ENCODE data around the gene PCYOX1L. TPM values are rescaled to one million over a fixed set of nuclear protein-coding genes. Genes with fewer than 3 reads are reported as not detected.

Gene PCYOX1L
- 13.1 and 17.1 TPM in 2 replicates for total RNA-seq (2014; rRNA removed; shearing (Covaris generic))

DNA sequence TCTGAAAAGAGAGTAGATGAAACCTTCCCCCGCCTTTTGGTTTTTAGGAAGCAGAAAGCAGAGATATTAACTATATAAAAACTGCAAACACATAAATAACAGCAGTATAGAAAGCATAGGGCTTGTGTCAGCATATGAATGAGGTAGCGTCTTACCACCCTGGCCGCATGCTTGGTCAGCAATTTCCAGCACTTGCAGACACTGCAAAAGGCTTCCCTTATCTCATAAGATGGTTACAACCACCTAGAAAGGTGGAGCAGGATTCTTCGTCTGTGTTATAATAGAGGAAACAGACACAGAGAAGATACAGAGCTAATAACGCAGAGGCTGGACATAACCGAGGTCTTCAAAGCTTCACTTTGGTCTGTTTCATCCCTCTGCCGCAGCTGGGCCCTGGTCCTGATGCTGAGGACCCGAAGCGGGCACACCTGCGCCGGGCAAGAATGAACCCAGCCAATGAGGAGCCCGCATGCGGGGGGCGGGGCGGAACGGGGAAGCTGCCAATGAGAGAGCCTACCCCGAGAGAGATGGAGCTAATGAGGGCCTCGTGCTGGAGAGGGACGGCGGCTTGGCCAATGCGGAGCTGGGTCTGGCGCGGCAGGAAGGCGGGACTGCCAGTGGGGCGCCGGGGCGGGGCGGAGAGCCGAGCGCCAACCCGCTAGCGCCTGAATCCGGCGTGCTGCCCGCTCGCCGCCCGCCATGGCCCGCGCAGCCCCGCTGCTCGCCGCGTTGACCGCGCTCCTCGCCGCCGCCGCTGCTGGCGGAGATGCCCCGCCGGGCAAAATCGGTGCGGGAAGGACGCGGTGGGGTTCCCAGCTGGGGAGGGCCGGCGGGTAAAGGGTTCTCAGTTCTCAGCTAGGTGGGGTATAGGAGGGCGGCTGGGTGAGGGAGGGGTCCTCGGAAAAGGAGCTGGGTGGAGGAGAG, at the start of gene PCYOX1L:
PCYOX1L (plus strand) TSS at position 677 of the 924 bp plus-strand sequence; CDS start at position 700, 23 bp downstream.
- DNase-seq (ENCODE audit: low read depth), result peak; percentile 99

- DNase-seq (ENCODE audit: low read depth), result no peak
These were observed 48.5 kb upstream of the PCYOX1L start for GRCh38 chr5:149309354-149309753.

DNA sequence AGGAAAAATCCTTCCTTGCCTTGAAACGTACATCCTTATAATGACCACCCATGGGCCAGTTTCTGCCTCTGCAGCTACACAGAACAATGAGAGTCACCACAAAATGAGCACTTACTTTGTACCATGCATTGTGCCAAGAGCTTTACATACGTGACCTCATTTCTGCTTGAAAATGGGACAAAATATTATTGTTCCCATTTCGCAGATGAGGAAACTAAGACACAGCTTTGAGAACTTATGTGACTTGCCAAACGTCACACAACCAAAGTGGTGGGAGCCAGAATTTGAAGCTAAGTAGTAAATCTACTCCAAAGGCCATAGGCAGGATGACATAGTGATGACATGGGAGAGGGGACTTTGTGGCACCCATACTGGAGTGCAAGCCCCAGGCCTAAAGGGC, 47.4 kb upstream of the PCYOX1L start:
- DNase-seq (ENCODE audit: low read depth), result no peak

DNA sequence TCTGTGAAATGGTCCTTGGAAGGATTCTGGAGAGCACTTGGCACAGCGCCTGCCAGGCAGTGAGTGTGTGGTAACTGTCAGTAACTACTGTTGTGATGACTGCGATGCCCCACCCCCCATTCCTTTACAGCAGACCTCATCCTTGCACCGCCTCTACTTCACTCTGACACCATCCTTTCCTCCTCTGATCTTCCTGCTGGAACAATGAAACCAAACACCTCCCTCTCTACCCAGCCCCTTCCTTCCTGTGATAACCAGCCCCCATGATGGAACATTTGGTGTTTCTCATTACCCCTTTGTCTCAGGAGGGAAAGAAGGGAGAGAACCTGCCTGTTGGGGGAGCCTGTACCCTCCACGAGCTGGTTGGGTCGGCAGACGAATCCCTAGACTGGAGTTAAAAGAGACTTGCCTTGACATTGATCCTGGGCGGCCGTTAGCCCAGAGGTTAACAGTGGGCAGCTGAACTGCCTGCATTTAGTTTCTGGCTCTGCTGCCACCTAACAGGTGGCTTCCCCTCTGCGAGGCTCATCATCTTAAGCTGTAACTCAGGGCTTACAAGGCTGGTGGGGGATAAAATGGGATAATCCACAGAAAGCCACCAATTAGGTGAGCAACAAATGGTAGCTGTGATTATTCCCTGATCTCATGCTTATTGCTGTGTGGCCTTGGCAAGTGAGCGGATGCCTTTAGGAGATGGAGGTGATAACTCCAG, 46.7 kb upstream of the PCYOX1L start:
- DNase-seq (ENCODE audit: low read depth), result peak; percentile 60

GRCh38 chr5:149313151-149313841, 44.5 kb upstream of the PCYOX1L start:
- DNase-seq (ENCODE audit: low read depth), result no peak

- DNase-seq (ENCODE audit: low read depth), result no peak
These were observed 43.2 kb upstream of the PCYOX1L start for GRCh38 chr5:149314571-149315111.

- DNase-seq (ENCODE audit: low read depth), result no peak
These were observed 42.1 kb upstream of the PCYOX1L start for GRCh38 chr5:149315753-149316152.

DNA sequence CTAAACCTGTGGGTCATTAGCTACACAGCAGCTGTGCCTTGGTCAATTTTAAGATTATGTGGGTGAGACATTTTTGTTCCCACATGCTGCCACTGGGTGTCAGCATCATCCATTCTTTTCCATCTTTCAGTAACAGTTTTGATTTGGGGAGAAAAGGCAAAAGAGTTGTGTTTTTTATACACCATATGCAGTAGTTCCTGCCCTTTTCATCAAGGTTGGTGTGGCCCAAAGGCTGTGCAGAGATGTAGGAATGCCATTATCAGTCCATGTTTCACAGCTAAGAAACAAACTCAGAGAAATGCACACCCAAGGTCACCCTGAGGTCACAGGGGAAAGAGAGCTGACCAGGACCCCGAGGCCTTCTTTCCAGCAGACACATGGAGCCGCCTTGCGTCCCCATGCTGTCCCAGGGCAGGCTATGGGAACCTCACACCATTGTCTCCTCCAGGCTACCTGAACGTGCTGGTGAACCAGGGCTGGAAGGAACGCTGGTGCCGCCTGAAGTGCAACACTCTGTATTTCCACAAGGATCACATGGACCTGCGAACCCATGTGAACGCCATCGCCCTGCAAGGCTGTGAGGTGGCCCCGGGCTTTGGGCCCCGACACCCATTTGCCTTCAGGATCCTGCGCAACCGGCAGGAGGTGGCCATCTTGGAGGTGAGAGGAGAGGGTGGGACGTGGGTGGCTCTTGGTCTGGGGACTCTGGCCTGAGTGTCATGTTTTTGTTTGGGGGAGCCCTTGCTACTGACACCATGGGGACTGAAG, 40.4 kb upstream of the PCYOX1L start:
- DNase-seq (ENCODE audit: low read depth), result peak; percentile 41

GRCh38 chr5:149319174-149319573, 38.7 kb upstream of the PCYOX1L start:
- no peak for DNase-seq (ENCODE audit: low read depth)

DNA sequence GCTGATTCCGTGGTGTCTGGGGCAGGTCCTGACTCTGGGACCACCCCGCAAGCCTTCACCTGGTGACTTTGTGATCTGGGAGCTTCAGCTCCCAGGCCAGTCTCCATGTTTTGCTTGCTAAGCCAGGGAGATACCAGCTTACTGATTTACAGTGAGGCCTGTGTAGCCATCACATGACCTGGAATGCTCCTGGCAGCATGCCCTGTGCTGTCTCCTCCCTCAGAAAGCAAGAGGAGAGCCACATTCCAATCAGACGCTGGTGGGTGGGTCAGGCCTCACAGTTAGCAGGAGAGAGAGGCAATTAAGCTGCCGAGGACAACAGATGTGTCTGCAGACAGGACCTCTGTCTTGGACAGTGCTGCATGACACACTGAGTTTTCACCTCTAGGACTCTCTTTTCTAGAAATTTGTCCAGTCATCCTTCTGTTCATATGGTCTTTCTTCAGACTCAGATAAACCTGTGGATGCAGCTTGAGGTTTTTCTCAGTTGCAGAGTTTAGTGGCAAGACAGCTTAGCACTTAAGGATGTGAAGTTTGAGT, 37.0 kb upstream of the PCYOX1L start:
- peak; percentile 83 for DNase-seq (ENCODE audit: low read depth)

DNA sequence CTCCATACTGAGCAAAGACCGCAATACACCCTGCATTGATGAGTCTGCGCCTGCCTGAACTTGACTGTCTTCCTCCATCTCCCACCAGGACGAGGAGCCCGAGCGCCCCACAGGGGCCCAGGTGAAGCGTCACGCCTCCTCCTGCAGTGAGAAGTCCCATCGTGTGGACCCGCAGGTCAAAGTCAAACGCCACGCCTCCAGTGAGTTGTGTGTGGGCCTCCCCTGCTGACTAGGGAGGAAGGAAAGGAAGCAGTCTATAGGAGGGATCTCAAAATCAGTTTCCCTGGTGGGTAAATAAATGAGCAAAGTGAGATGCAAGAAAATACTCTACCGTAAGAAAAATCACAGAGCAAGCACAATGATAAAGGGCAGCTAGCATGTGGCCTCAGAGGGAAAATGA, 35.3 kb upstream of the PCYOX1L start:
- DNase-seq (ENCODE audit: low read depth), result no peak

- DNase-seq (ENCODE audit: low read depth), result no peak
These were observed 34.6 kb upstream of the PCYOX1L start for GRCh38 chr5:149323210-149323609.

GRCh38 chr5:149323621-149324205, 34.1 kb upstream of the PCYOX1L start:
- no peak for DNase-seq (ENCODE audit: low read depth)

- no peak for DNase-seq (ENCODE audit: low read depth)
These were observed 33.2 kb upstream of the PCYOX1L start for GRCh38 chr5:149324641-149325040.

DNA sequence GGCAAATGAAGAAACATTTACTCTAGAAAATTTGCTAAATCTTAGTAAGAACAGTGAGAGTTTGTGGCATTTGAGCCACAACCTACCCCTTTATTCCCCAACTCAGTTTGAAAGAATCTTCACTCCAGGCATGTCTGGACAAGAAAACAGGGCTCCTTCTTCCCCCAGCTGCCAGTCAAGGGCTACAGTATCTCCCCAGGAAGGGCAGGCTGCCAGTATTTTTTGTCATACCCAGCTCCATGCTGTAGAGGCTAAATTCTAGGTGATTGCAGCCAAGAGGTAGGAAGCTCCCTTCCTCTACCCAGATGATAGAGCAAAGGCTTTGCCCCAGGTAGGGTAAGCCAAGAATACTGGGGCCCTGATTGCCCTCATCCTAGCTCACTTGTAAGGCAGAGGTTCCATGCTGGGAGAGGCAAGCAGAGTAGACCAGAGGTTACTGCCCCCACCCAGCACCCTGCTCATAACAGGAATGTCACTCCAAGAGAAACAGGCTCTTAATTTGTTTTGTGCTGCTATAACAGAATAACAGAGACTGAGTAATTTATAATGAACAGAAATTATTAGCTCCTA, 32.6 kb upstream of the PCYOX1L start:
- DNase-seq (ENCODE audit: low read depth), result no peak

GRCh38 chr5:149325894-149326293, 32.0 kb upstream of the PCYOX1L start:
- DNase-seq (ENCODE audit: low read depth), result no peak

- no peak for DNase-seq (ENCODE audit: low read depth)
These were observed 31.2 kb upstream of the PCYOX1L start for GRCh38 chr5:149326611-149327010.

DNA sequence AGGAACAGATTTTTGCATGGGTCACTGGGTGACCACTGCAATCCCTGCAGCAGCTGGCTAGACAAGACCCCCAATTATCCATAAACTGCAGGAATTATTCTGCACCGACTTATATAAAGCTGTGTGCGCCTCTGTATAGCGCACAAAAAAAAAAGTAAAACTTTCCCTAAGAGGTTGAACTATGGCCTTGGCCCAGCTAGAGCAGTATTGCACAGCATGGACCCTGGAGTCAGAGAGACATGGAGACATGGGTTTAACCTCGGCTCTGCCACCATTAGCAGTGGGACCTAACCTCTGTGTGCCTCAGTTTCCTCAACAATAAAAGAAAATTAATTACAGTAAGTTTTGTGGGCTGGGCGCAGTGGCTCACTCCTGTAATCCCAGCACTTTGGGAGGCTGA, 29.7 kb upstream of the PCYOX1L start:
- no peak for DNase-seq (ENCODE audit: low read depth)

DNA sequence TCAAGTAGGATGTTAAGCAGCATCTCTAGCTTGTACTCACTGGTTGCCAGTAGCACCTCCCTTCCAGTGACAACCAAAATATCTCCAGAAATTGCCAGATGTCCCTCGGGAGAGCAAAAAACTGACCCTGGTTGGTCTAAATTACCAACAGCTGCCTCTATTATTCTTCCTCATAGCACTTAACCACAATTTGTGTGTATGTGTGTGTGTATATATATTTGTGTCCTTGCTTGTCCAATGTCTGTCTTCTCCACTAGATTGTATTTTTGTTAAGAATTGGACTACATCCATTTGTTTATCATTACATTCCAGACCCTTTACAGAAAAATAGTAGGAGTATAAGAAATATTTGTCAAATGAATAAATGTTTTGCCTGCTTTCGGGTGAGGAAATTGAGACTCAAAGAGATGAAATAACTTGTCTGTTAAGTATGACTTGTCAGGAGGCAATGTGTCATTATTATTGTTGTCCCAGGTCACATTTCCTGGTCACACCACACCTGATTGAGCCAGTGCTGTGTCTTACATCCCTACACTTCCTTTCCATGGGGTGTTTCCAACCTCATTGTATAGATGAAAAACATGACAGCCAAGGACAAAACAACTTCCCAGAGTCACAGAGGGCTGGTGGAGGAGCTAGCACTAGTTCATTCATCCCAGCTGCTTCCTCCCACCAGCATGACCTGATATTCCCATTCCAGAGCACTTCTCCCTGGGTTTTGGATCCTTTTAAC, 24.0 kb upstream of the PCYOX1L start:
- DNase-seq (ENCODE audit: low read depth), result no peak

Measured in Daoy (cell line).